SK-N-SH (cell line): ENCODE results near the gene SPATA12.

Experiments used
- CTCF ChIP-seq: fragments of 200-600 bp; sonication (generic); IDR thresholded peaks from 2 replicates; pipeline ENCODE4 v1.6.1; 2017; ENCODE audit warnings: antibody characterized with exemption, mild to moderate bottlenecking, moderate library complexity
- IRF3 ChIP-seq: fragments of 150-350 bp; IDR thresholded peaks from 2 replicates; pipeline ENCODE4 v1.6.1; 2016; ENCODE audit warnings: mild to moderate bottlenecking, low read depth, low read length
- SMC3 ChIP-seq: IDR thresholded peaks from 2 replicates; pipeline ENCODE4 v1.6.1; 2012; ENCODE audit warnings: low read depth, low read length, improper control_type of control experiment
- TCF12 ChIP-seq: IDR thresholded peaks from 2 replicates; pipeline ENCODE4 v1.4.0; 2012

GRCh38 chr3:57093489-57093888, 33.0 kb downstream of the SPATA12 start:
- TF ChIP-seq CTCF (no peak), IRF3 (no peak), TCF12 (no peak), SMC3 (no peak)
